SK-N-SH (cell line): ENCODE data around the gene TEX54. TPM values are rescaled to one million over a fixed set of nuclear protein-coding genes. Genes with fewer than 3 reads are reported as not detected.

ENCODE experiments used
- CTCF ChIA-PET: fragments of 300-600, 350-600 bp; formaldehyde crosslinking; extraction: SDS; loops from one replicate; lab custom pipeline; 2021; lab: Yijun Ruan, JAX
- POLR2A ChIA-PET: fragments of 350-600 bp; sonication (Branson Sonifier 250); formaldehyde crosslinking; extraction: SDS; loops from one replicate; lab custom pipeline; 2020; ENCODE audit warnings: antibody characterized with exemption, inconsistent platforms; lab: Yijun Ruan, JAX
- DNase-seq: peaks from one replicate; pipeline ENCODE4 v3.0.0; 2012
- H2AFZ ChIP-seq: fragments of 200-600 bp; sonication (generic); 2 replicates; pipeline ENCODE4 v1.8.1; 2016; ENCODE audit warnings: antibody characterized with exemption, mild to moderate bottlenecking, low read depth
- H3F3A ChIP-seq: fragments of 200-600 bp; sonication (generic); replicated peaks from 2 replicates; pipeline ENCODE3; 2016; ENCODE audit warnings: antibody characterized with exemption, mild to moderate bottlenecking; ENCODE audit not compliant: insufficient read depth
- H3K27ac ChIP-seq, 2 experiments: fragments of 200-500 bp in 1 of 2; fragments of 200-600 bp in 1 of 2; sonication (Bioruptor generic) in 1 of 2; sonication (generic), shearing (Covaris generic) in 1 of 2; 2 replicates each; pipeline versions ENCODE4 v1.5.1 to v1.6.1; 2014 to 2016; ENCODE audit warnings: low read depth in 2 of 2, inconsistent platforms in 1 of 2, low read length in 1 of 2, mild to moderate bottlenecking in 1 of 2, mixed read lengths in 1 of 2
- H3K27me3 ChIP-seq: fragments of 200-600 bp; sonication (generic), shearing (Covaris generic); 2 replicates; pipeline ENCODE4 v1.6.1; 2016; ENCODE audit warnings: mixed run types; ENCODE audit not compliant: insufficient read depth
- H3K36me3 ChIP-seq, 2 experiments: fragments of 200-500 bp in 1 of 2; fragments of 200-600 bp in 1 of 2; sonication (Bioruptor generic) in 1 of 2; sonication (generic) in 1 of 2; replicated peaks in 1 of 2; 2 replicates each; pipeline versions ENCODE3 to v1.5.1; 2014 to 2016; ENCODE audit warnings: low read length in 1 of 2, mild to moderate bottlenecking in 1 of 2; ENCODE audit not compliant: insufficient read depth in 2 of 2, control insufficient read depth in 1 of 2
- H3K4me1 ChIP-seq, 2 experiments: fragments of 200-500 bp in 1 of 2; fragments of 200-600 bp in 1 of 2; sonication (Bioruptor generic) in 1 of 2; sonication (generic), shearing (Covaris generic) in 1 of 2; 2 replicates each; pipeline versions ENCODE4 v1.5.1 to v1.6.1; 2014 to 2016; ENCODE audit warnings: low read depth in 1 of 2, low read length in 1 of 2, mixed run types in 1 of 2; ENCODE audit not compliant: insufficient read depth in 2 of 2, control insufficient read depth in 1 of 2
- H3K4me2 ChIP-seq: fragments of 200-600 bp; sonication (generic), shearing (Covaris generic); 2 replicates; pipeline ENCODE4 v1.6.1; 2017; ENCODE audit warnings: mixed run types
- H3K4me3 ChIP-seq, 2 experiments: fragments of 200-500 bp in 1 of 2; fragments of 200-600 bp in 1 of 2; sonication (Bioruptor generic) in 1 of 2; sonication (generic), shearing (Covaris generic) in 1 of 2; 2 replicates each; pipeline versions ENCODE4 v1.5.1 to v1.8.1; 2014 to 2016; ENCODE audit warnings: low read depth in 2 of 2, inconsistent platforms in 1 of 2, low read length in 1 of 2, mild to moderate bottlenecking in 1 of 2, mixed read lengths in 1 of 2, moderate library complexity in 1 of 2
- H3K79me2 ChIP-seq: fragments of 200-600 bp; sonication (generic); 2 replicates; pipeline ENCODE4 v1.8.1; 2017; ENCODE audit warnings: mild to moderate bottlenecking; ENCODE audit not compliant: insufficient read depth
- H3K9ac ChIP-seq: fragments of 200-600 bp; sonication (generic); 2 replicates; pipeline ENCODE4 v1.6.1; 2017; ENCODE audit warnings: mixed run types
- H3K9me2 ChIP-seq: fragments of 200-600 bp; sonication (generic); 2 replicates; pipeline ENCODE4 v1.6.1; 2017; ENCODE audit warnings: mixed run types
- H3K9me3 ChIP-seq: fragments of 200-600 bp; sonication (generic); 2 replicates; pipeline ENCODE4 v1.6.1; 2017; ENCODE audit warnings: mixed run types, mild to moderate bottlenecking, moderate library complexity
- H4K20me1 ChIP-seq: fragments of 200-600 bp; sonication (generic); 2 replicates; pipeline ENCODE4 v1.6.1; 2017; ENCODE audit warnings: mild to moderate bottlenecking, mixed run types; ENCODE audit not compliant: insufficient read depth
- EP300 ChIP-seq, 2 experiments: IDR thresholded peaks; 2 replicates each; pipeline versions ENCODE4 v1.4.0 to v1.6.1; 2012; ENCODE audit warnings: borderline replicate concordance in 1 of 2, low read depth in 1 of 2, low read length in 1 of 2
- EZH2phosphoT487 ChIP-seq: fragments of 200-600 bp; sonication (generic); IDR thresholded peaks from 2 replicates; pipeline ENCODE4 v1.6.1; 2017; ENCODE audit warnings: low read depth, mixed run types, mild to moderate bottlenecking, antibody characterized with exemption, moderate library complexity, borderline replicate concordance
- FOSL2 ChIP-seq: IDR thresholded peaks from 2 replicates; pipeline ENCODE4 v1.4.0; 2012; ENCODE audit warnings: low read depth, mild to moderate bottlenecking, moderate library complexity, borderline replicate concordance
- FOXJ3 ChIP-seq: sonication (generic); formaldehyde crosslinking; IDR thresholded peaks from 2 replicates; pipeline ENCODE4 v1.5.1; 2020; ENCODE audit warnings: mild to moderate bottlenecking, missing genetic modification reagents
- GABPA ChIP-seq: IDR thresholded peaks from 2 replicates; pipeline ENCODE4 v1.4.0; 2012; ENCODE audit warnings: low read depth, mild to moderate bottlenecking
- JUND ChIP-seq: IDR thresholded peaks from 2 replicates; pipeline ENCODE4 v1.4.0; 2012
- MXI1 ChIP-seq: IDR thresholded peaks from 2 replicates; pipeline ENCODE4 v1.6.1; 2012; ENCODE audit warnings: mild to moderate bottlenecking, low read depth, low read length, improper control_type of control experiment
- NFIC ChIP-seq: IDR thresholded peaks from 2 replicates; pipeline ENCODE4 v1.4.0; 2012; ENCODE audit warnings: borderline replicate concordance
- NRF1 ChIP-seq: IDR thresholded peaks from 2 replicates; pipeline ENCODE4 v1.6.1; 2012; ENCODE audit warnings: low read depth, mild to moderate bottlenecking, low read length
- PBX3 ChIP-seq: IDR thresholded peaks from 2 replicates; pipeline ENCODE4; 2012
- POLR2AphosphoS5 ChIP-seq: IDR thresholded peaks from 2 replicates; pipeline ENCODE4 v1.6.1; 2012; ENCODE audit warnings: low read depth, low read length
- RAD21 ChIP-seq: IDR thresholded peaks from 2 replicates; pipeline ENCODE4 v1.6.1; 2012; ENCODE audit warnings: mild to moderate bottlenecking, low read length
- RCOR1 ChIP-seq: fragments of 150-350 bp; IDR thresholded peaks from 2 replicates; pipeline ENCODE4 v1.6.1; 2017; ENCODE audit warnings: antibody characterized with exemption, low read length
- RFX5 ChIP-seq: IDR thresholded peaks from 2 replicates; pipeline ENCODE4 v1.6.1; 2012; ENCODE audit warnings: mild to moderate bottlenecking, improper control_type of control experiment, low read length
- RXRA ChIP-seq: IDR thresholded peaks from 2 replicates; pipeline ENCODE4 v1.4.0; 2012; ENCODE audit warnings: low read depth, mild to moderate bottlenecking, borderline replicate concordance
- SMC3 ChIP-seq: IDR thresholded peaks from 2 replicates; pipeline ENCODE4 v1.6.1; 2012; ENCODE audit warnings: low read depth, low read length, improper control_type of control experiment
- TAF1 ChIP-seq: IDR thresholded peaks from 2 replicates; pipeline ENCODE4 v1.6.1; 2012; ENCODE audit warnings: low read depth, mild to moderate bottlenecking, low read length, moderate library complexity, borderline replicate concordance
- TEAD4 ChIP-seq: IDR thresholded peaks from 2 replicates; pipeline ENCODE4 v1.4.0; 2012; ENCODE audit warnings: mild to moderate bottlenecking, borderline replicate concordance; ENCODE audit not compliant: insufficient read depth
- WGBS: methylation state at CpG from one replicate; pipeline ENCODE4 v1.1.6; 2017; ENCODE audit warnings: low lambda C conversion rate; 5-methylcytosine and 5-hydroxymethylcytosine counted together
- polyA plus RNA-seq, 3 experiments: library from polyadenylated mRNA; depleted of rRNA; stranded (reverse); fragments of >200 nt; gene quantifications; 2 replicates each; pipeline ENCODE4 v1.2.3, GENCODE V29; 2012
- TF ChIP-seq, protein P1 (sequence below): IDR thresholded peaks from 2 replicates; pipeline ENCODE4 v1.4.0; 2012; ENCODE audit warnings: low read depth
- TF ChIP-seq, protein P2 (sequence below): IDR thresholded peaks from 2 replicates; pipeline ENCODE4 v1.6.1; 2012; ENCODE audit warnings: mild to moderate bottlenecking, low read depth, low read length, moderate library complexity

Gene TEX54
- polyA plus RNA-seq, 1 of the 3 experiments (the other 2 are of a cell fraction): not detected

DNA sequence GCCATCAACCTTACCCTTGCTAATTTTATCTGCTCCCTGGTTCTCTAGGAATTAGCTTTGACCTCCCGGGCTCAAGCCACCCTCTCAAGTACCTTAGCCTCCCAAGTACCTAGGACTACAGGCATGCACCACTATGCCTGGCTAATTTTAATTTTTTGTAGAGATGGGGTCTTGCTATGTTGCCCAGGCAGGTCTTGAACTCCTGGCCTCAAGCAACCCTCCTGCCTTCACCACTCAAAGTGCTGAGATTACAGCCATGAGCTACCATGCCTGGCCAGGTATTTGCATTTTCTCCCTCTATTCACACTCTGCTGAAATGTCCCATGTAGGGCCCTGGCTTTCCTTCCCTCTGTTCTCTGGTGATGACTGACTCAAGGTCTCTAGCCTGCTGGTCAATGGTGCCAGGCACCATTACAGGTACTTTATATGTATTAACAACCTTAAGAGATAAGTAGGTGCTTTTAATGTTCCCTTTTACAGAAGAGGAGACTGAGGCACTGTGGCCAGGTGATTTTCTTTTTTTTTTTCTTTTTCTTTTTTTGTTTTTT lies 15.2 kb upstream of the TEX54 start:
- 68% methylated on average over 1 of the region's 1 CpG for WGBS
- H3K4me2 ChIP-seq: no peak overlapping the region
- no peak overlapping the region for H2AFZ ChIP-seq
- H4K20me1 ChIP-seq: peaks cover 15% of the 10 kb centered on the region
- TF ChIP-seq RCOR1 (no peak), TEAD4 (no peak), FOXJ3 (no peak), FOSL2 (no peak), RFX5 (no peak), SMC3 (no peak), RXRA (no peak), TAF1 (no peak), NFIC (no peak), GABPA (no peak), EP300 (IDR thresholded peaks at IDR 0.05; ENCODE audit: borderline replicate concordance in 1 of 2, low read depth in 1 of 2, low read length in 1 of 2) (no peak), MXI1 (no peak), PBX3 (no peak), EZH2phosphoT487 (no peak), POLR2AphosphoS5 (no peak), RAD21 (no peak), JUND (no peak), NRF1 (no peak)
- TF ChIP-seq, protein P1, sequence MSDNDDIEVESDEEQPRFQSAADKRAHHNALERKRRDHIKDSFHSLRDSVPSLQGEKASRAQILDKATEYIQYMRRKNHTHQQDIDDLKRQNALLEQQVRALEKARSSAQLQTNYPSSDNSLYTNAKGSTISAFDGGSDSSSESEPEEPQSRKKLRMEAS: no peak
- TF ChIP-seq, protein P2, sequence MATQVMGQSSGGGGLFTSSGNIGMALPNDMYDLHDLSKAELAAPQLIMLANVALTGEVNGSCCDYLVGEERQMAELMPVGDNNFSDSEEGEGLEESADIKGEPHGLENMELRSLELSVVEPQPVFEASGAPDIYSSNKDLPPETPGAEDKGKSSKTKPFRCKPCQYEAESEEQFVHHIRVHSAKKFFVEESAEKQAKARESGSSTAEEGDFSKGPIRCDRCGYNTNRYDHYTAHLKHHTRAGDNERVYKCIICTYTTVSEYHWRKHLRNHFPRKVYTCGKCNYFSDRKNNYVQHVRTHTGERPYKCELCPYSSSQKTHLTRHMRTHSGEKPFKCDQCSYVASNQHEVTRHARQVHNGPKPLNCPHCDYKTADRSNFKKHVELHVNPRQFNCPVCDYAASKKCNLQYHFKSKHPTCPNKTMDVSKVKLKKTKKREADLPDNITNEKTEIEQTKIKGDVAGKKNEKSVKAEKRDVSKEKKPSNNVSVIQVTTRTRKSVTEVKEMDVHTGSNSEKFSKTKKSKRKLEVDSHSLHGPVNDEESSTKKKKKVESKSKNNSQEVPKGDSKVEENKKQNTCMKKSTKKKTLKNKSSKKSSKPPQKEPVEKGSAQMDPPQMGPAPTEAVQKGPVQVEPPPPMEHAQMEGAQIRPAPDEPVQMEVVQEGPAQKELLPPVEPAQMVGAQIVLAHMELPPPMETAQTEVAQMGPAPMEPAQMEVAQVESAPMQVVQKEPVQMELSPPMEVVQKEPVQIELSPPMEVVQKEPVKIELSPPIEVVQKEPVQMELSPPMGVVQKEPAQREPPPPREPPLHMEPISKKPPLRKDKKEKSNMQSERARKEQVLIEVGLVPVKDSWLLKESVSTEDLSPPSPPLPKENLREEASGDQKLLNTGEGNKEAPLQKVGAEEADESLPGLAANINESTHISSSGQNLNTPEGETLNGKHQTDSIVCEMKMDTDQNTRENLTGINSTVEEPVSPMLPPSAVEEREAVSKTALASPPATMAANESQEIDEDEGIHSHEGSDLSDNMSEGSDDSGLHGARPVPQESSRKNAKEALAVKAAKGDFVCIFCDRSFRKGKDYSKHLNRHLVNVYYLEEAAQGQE: no peak
- H3K27me3 ChIP-seq: no peaks in the 10 kb centered on the region
- peaks cover 13 to 14% of the 10 kb centered on the region in 2 experiments for H3K36me3 ChIP-seq
- no peak overlapping the region for H3K4me3 ChIP-seq
- peaks cover 4% of the 10 kb centered on the region; the same call in 1 of the 2 replicates for H3K79me2 ChIP-seq
- no peaks in the 10 kb centered on the region for H3K9me3 ChIP-seq
- H3K27ac ChIP-seq: no peak overlapping the region
- peaks cover 0 to 5% of the 10 kb centered on the region in 2 experiments; a peak in 1 of 4 replicates for H3K4me1 ChIP-seq
- peaks cover 31% of the 10 kb centered on the region for H3F3A ChIP-seq
- H3K9ac ChIP-seq: no peak overlapping the region
- H3K9me2 ChIP-seq: no peaks in the 10 kb centered on the region
- POLR2A ChIA-PET: interaction anchor here (0.7 to 1.0 kb wide), 2 partner anchors 8 to 77 kb away, joined by 3 to 6 read pairs; partner anchors contain the start of gene TAF6L
- no peak for DNase-seq
- CTCF ChIA-PET: interaction anchor here (0.7 kb wide), 1 partner anchor 139 kb away, joined by 3 read pairs; no protein-coding TSS in a partner anchor
